Stimulated activated CD4-positive, alpha-beta T cell treated with anti-CD3 and anti-CD28 coated beads, Interleukin-15, amount 100 ng/mL, for 48 hours (primary cell): Measurements from ENCODE around the gene MSTO1.
"Not testable (repeated sequence)": the region's sequence is repeated elsewhere in the genome, so short reads cannot be mapped to it uniquely, and the experiment has no call there.

ENCODE experiments used
- DNase-seq, 2 donors: peaks; one replicate each; pipeline ENCODE4 v3.0.0-alpha.2; 2020; ENCODE audit warnings: low read depth in 2 of 2

The MSTO1 gene

DNA sequence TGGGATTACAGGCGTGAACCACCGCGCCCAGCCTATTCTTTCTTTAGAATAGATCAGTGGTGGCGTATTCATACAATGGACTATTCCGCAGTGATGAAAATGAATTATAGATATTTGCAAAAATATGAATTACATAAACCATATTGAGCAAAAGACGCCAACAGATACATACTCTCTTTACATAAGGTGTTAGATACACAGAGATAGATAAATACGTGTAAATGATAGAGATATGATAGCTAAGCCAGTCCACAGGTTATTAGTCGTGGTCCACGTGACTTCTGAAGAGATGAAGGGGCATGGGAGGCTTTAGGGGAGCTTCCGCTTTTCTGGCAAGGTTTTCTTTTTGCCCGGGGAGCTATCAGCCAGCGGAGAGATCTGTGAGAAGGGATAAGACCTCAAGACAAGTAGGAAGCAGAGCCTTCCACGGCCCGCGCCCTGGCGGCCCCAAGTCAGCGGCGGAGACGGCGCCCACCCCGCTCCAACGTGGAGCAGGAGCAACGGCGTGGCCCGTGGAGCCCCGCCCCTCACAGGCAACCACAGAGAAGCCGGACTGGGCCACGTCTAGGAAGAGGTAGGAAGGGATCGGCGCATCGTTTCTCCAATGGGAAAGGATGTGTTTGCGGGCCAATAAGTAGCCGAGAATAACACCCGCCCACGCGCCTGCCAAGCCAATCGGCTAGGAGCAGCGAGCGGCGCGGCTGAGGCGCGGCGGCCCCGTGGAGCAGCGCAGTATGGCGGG lies at the start of gene MSTO1:
Gene MSTO1, plus strand, starts transcription at position 704 of the 742 bp plus-strand sequence. Its CDS starts 31 bp downstream, at position 735.
- peak; percentile 99 to 100 for DNase-seq

DNA sequence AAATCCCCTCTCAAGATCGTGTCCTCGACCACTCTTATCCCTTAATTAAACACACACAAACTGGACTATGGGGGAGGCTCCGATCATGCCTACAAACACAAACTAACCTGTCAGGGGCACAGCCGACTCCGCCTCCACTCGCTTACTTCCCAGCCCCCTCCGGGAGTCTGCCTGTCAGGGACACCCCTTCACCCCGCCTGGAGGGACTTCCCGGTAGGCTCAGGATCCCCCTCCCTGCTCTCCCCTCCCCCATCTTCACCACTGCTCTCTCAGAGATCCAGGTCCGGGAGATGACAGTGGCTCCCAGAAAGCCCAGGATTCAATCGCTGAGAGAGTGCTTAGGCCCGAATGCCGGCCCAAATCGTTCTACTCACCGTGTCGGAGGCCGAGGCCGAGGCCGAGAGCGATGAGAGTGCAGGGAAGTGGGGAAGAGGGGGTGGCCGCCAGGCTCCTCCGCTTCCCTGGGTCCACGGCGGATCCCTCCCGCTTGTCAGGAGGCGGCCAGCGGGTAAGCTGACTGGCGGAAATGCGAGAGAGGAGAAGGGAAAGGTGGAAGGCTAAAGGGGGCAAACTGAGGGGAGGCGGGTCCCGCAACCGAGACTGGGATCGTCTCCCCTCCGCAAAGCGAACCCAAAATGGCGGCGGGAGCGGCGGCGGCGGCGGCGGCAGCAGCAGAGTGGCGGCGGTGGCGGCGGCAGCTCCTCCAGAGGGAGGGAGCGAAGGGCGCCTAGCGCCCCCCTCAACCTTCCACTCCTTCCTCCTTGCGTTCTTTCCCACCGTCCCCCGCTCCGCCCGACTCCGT lies 48.0 kb upstream of the MSTO1 start:
- peak; percentile 32 to 47 for DNase-seq

DNA sequence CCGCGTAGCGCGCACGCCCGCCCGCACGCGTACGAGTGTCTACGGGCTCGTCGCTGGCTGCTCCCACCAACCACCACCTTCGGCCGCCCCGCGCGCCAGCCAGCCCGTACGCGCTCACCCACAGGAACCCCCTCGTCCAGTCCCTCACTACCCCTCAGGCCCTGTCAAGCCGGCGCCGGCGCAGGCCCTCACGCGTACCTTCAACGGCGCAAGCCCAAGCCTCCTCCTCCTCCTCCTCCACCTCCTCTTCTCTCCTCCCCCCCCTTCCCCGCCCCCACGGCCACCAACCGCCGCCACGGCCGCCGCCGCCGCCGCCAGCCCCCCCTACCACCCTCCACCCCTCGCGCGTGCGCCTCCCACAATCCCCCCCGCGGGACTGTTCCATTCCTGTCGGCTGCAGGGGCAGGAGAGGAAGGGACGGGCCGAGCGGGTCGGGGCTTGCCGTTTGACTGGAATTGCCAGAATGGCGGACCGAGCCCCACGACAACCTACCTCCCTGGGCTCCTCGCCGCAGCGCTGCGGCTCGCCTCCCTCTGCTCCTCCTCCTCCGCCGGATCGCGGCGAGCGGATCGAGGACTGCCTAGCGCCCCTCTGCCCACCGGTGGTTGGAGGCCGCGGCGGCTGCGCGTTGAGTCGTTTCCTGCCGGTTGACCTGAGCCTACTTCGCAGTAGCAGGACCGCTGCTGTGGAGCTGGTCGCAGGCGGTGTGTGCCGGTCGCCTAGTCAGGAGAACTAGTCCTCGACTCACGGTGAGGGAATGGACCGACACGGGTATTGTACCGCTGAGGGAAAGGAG lies 47.2 kb upstream of the MSTO1 start, which contains the start of gene ASH1L:
Gene ASH1L, minus strand, starts transcription at position 223 of the 796 bp plus-strand sequence. CDS start 41,284 bp downstream, outside the sequence.
- peak; percentile 86 to 89 for DNase-seq

DNA sequence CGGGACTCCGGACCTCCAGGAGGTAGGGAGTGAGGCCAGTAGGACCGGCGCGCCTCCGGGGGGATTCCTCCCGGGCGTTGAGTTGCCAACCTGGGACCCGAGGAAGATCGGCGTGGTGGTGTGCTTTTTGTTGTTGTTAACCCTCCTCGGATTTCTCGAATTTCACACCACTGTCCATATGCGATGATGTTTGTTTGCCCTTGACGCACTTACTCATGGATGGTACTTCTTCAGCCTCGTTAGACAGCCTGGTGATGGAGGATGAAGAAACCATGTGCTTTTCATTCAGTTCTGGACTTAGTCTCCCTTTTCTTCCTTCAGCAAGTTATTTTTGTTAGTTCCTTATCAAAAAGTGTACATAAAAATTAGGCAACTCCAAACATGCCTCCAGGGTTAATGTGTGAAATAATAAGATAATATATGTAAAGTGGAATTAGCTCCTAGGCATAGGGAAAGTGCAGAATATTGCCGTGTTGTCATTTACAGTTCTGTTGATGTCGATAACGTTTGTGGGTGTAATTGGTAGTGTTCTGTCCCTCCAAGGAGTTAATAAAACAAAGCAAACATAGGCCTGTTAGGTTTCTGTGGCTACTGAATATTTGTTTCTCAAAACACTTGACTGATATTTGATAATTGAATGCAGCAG lies 46.5 kb upstream of the MSTO1 start:
- DNase-seq, result not testable (repeated sequence)

GRCh38 chr1:155569988-155570592 lies 39.9 kb upstream of the MSTO1 start:
- DNase-seq, result no peak

DNA sequence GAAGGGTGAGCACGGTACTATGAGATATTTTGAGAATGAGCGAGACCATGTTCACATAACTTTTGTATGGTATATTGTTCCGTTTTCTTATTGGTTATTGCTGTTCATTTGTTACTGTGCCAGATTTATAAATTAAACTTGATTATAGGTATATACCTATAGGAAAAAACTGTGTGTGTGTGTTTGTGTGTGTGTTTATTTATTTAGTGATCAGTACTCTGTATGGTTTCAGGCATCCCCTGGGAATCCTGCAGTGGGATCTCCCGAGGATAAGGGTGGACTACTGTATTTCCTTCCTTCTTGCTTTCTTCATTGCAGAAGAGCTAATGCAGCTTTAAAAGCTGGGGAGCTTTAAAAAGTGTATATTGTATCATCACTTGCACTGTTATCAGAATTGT lies 39.4 kb upstream of the MSTO1 start:
- no peak for DNase-seq

GRCh38 chr1:155574077-155574476 lies 35.9 kb upstream of the MSTO1 start:
- DNase-seq, result no peak

DNA sequence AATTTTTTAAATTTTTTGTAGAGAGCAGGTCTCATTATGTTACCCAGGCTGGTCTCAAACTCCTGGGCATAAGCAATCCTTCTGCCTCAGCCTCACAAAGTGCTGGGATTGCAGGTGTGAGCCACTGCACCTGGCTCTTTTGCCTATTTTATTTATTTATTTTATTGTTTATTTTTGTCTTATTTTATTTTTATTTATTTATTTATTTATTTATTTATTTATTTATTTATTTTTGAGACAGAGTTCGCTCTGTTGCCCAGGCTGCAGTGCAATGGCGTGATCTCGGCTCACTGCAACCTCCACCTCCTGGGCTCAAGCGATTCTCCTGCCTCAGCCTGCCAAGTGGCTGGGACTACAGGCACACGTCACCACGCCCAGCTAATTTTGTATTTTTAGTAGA lies 34.4 kb upstream of the MSTO1 start:
- not testable (repeated sequence) for DNase-seq

GRCh38 chr1:155583846-155584245 lies 26.2 kb upstream of the MSTO1 start:
- not testable (repeated sequence) for DNase-seq

DNA sequence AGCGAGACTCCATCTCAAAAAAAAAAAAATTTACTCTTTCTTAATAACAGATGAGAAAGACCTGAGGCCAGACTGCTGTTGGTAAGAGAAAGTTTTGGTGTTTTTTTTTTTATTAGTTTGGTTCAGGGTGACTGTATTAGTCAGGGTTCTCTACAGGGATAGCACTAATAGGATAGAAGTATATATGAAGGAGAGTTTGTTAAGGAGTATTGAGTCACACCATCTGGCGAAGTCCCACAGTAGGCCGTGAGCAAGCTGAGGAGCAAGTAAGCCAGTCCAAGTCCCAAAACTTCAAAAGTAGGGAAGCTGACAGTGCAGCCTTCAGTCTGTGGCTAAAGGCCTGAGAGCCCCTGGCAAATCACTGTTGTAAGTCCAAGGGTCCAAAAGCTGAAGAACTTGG lies 20.7 kb upstream of the MSTO1 start:
- DNase-seq, result not testable (repeated sequence)

GRCh38 chr1:155590516-155591247 lies 19.3 kb upstream of the MSTO1 start:
- not testable (repeated sequence) for DNase-seq

DNA sequence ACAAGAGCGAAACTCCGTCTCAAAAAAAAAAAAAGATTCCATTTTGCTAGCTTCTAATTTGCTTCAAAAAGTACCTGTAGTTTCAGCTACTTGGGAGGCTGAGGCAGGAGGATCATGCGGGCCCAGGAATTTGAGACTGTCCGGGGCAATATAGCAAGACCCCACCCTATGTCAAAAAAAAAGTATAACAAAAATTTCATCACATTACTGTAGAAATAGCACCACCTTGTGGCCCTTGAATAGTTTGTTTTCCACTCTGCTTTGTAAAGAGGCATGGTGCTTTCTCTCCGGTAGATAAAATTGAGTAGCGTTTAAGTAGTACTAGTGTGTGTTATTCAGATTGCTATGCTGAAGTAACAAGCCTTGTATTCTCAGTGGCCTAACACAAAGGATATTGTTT lies 18.2 kb upstream of the MSTO1 start:
- no peak for DNase-seq

DNA sequence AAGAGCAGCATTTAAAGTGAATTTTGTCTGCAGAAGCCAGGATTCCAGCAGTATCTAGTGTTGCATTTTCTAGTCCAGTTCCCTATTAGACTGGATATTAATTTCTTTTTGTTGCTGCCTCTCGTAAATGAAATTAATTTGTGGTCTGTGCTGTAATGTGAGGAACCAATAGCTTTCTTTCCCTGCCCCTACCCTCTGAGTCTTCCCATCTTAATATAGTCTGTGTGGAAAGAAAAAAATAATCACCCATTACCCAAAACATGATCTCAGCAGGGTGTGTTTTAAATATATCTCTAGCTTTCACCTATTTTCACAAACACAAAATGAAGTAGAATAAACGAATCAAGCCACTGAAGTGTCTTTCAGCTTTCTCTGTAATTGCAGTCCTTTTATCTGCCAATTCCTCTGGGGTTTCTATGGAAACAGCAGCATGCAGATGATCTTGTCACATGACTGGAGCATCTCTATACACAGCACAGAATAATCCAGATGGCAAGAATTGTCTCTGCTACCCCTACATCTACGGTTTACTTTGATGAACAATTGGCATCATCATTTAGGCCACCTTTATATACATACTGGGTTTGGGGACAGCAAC lies 14.0 kb upstream of the MSTO1 start:
- DNase-seq, result not testable (repeated sequence)

- DNase-seq, result no peak
Observed at GRCh38 chr1:155596864-155597263, 13.2 kb upstream of the MSTO1 start.

- no peak for DNase-seq
Observed at GRCh38 chr1:155598842-155599331, 11.1 kb upstream of the MSTO1 start.

DNA sequence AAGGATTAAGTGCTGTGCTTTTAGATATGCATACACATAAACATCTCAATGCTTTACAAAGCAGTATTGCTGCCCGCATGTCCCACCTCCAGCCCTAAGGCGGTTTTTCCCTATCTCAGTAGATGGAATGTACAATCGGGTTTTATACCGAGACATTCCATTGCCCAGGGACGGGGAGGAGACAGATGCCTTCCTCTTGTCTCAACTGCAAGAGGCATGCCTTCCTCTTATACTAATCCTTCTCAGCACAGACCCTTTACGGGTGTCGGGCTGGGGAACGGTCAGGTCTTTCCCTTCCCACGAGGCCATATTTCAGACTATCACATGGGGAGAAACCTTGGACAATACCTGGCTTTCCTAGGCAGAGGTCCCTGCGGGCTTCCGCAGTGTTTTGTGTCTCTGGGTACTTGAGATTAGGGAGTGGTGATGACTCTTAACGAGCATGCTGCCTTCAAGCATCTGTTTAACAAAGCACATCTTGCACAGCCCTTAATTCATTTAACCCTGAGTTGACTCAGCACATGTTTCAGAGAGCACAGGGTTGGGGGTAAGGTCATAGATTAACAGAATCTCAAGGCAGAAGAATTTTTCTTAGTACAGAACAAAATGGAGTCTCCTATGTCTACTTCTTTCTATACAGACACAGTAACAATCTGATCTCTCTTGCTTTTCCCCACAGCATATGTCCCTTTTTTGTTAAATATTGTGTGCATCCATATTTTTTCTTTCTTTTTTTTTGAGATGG lies 10.0 kb upstream of the MSTO1 start:
- DNase-seq, result not testable (repeated sequence)

DNA sequence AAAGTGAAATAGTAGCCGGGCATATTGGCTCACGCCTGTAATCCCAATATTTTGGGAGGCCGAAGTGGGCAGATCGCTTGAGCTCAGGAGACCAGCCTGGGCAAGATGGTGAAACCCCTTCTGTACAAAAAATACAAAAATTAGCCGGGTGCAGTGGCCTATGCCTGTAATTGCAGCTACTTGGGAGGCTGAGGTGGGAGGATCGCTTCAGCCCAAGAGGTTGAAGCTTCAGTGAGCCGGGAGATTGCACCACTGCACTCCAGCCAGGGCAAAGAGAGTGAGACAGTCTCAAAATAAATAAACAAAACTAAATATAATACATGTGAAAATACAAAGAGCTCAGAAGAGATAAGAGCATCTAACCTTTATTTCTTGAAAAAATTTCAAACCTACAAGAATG lies 2.3 kb upstream of the MSTO1 start:
- DNase-seq, result no peak

- no peak for DNase-seq
Observed at GRCh38 chr1:155608888-155609225, 1.2 kb upstream of the MSTO1 start.

DNA sequence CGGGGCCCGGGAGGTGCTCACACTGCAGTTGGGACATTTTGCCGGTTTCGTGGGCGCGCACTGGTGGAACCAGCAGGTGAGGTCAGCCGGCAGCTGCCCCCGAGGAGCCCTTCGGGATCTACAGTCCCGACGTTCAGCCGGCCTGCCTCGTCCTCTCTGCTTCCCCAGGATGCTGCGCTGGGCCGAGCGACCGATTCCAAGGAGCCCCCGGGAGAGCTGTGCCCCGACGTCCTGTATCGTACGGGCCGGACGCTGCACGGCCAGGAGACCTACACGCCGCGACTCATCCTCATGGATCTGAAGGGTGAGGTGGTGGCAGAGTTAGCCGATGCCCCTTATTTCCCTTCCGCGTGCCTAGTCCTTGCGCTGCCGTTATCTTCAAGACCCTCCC lies 234 bp downstream of the MSTO1 start:
- not testable (repeated sequence) for DNase-seq
